HG03103 (cell line): Measurements from ENCODE around the gene TTC17.
"Not testable (repeated sequence)": the region's sequence is repeated elsewhere in the genome, so short reads cannot be mapped to it uniquely, and the experiment has no call there.

Experiments used
- ATAC-seq: cut with Tn5 transposase; IDR thresholded peaks from one replicate; pipeline ENCODE4 v1.9.1; 2021; ENCODE audit warnings: low read depth; ENCODE audit not compliant: unreplicated experiment

The TTC17 gene

GRCh38 chr11:43447151-43447550 is 88.4 kb downstream of the TTC17 start:
- ATAC-seq, result no peak

GRCh38 chr11:43458486-43458885 is 99.8 kb downstream of the TTC17 start:
- no peak for ATAC-seq

- no peak for ATAC-seq
These were observed 100.5 kb downstream of the TTC17 start for GRCh38 chr11:43459246-43459645.

- ATAC-seq, result no peak
These were observed 103.6 kb downstream of the TTC17 start for GRCh38 chr11:43462359-43462758.

DNA sequence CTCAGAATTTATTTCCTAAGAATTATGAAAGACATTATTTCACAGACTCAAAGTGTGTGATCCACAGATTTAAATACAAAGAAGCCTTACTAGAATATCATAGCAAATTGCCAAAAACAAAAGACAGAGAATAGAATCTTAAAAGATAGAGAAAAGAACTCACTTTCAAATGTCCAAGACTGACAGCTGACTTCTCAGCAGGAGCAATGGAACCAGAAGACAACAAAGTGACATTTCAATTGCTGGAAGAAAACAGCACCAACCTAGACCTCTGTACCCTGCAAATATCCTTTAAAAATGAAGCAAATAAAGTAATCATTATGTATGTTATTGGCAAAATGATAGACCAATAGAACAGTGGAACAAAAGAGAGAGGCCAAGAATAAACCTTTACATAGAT is 109.2 kb downstream of the TTC17 start:
- no peak for ATAC-seq

GRCh38 chr11:43477491-43477890 is 118.8 kb downstream of the TTC17 start:
- ATAC-seq, result not testable (repeated sequence)

- no peak for ATAC-seq
These were observed 127.4 kb downstream of the TTC17 start for GRCh38 chr11:43486141-43486540.

DNA sequence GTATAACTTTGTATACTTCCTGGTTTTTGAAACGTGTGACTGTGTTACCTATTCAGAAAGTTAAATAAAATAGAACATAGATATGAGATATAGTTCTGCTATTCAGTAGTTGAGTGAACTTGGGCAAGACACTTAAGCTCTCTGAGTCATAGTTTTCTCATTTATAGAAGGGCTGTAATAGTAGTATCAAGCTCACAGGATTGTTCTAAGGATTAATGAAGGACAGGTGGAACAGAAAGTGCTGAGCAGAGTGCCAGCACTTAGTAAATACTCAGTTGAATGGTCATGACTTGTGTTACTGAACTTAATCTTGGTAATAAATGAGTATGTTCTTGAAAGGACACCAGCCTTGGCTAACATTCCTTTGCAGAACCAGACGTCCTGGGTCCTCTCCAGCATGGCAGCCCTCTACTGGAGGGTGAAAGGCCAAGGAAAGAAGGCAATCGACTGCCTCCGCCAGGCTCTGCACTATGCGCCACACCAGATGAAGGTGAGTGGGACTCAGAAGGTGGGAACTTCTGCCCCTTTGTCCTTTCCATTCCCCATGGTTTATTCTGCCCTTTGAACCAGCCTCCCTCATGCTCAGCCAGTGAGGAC is 131.2 kb downstream of the TTC17 start:
- no peak for ATAC-seq

- ATAC-seq, result no peak
These were observed 134.0 kb downstream of the TTC17 start for GRCh38 chr11:43492701-43493100.

DNA sequence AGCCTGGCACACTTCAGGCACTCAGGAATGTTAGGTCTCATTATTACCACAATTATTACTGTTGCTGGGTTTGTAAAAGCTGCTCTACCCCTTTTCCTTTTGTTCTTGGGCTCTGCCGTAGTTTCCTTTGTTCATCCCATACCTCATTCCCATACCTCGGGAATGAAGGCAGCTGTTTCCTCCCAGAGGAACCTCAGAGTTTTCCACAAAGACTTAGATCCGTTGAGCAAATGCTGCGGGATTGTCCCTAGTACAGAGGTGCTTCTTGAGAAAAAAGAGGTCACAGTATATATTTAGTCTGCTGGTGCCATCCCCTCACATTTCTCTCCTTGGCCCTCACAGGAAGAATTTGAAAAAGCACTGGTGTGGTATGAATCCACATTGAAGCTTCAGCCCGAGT is 134.7 kb downstream of the TTC17 start:
- no peak for ATAC-seq

DNA sequence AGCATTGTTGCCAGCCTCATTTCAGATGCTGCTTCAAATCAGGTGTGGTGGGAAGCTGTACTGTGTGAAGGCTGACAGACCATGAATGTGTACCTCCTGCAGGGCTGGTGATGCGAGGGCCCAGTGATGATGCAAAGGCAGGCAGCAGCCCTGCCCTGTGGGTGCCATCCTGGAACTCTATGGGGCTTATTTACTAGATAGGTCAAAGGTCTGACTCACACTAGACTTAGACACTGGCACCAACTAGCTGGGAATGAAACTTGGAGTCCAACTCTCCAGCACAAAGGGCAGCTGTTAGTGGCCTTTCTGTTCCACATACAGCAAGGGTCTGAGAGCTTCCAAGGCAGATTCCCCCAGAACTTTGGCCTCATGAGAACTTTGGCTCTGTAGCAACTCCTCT is 138.4 kb downstream of the TTC17 start:
- ATAC-seq, result no peak

DNA sequence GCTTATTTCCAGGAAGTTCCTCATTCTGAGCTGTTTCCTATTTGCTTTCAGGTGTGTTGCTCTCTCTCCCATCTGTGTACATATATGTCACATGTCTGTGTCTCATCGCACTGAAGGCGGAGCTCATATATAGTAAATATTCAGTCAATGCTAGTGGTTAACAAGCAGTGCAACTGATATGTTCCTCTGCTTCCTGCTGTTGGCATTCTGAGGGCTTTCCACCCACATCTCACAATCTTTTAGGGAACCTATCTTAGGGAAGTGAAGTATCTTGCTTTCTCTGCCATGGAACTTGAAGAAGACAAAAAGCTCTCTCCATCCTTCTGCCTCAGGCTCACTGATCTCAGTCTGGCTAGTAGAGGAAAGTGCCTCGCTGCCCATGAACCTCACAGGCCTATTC is 139.8 kb downstream of the TTC17 start:
- ATAC-seq, result no peak

DNA sequence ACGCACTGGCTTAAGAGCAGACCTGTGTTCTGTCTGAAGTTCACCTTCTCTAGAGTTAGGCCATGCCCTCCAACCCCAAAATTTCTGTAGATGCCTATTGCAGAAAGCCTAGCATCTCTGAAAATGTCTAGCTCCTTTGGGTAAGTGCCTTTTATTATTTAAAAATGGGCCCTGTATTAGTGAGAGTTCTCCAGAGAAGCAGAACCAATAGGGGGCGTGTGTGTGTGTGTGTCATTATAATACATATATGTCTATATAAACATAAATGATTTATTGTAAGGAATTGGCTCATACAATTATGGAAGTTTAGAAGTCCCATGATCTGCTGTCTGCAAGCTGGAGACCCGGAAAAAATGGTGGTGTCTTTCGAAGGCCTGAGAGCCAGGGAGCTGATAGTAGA is 144.7 kb downstream of the TTC17 start:
- ATAC-seq, result no peak

DNA sequence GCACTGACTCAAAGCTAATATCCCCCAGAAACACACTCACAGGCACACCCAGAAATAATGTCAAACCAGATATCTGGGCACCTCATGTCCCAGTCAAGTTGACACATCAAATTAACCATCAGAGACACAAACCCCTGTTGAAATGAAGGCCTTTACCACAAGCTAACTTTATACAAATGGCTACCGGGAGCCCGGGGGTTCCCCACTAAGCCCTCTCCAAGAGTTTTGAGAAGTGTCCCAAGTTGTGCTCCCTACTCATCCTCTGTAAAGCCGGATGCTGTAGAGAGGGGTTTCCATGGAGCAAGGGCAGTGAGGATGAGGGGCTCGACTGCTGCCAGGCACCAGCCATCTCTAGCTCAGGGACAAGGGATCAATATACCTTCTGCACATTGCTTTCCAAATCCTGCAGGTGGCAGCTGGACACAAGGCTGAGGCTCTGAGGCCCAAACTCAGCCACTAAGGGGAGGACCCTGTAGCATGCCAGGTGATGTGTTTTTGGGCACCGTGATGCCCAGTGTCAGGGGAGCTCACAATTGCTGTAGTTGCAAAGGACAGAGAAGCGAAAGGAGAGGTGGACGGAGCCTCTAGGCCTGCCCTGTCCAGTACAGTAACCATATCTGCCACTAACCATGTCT is 145.7 kb downstream of the TTC17 start:
- ATAC-seq, result no peak

DNA sequence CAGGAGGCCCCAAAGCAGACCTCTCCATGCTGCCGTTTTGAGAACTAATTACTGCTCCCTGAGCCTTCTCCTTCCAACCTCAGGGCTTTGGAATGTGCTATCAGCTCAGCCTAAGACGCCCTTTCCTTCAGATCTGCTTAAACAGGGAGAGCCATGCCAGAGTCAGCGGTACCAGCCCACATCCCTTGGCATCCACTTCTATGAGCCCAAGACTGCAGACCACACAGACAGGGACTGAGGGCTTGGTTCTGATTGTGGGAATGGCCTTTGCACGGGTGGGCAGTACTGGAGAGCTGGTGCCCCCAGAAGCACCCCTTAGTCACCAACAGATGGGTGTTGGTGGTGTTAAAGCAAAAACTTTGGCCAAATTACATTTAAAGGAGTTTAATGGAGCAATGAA is 146.5 kb downstream of the TTC17 start:
- no peak for ATAC-seq

GRCh38 chr11:43507171-43507570 is 148.5 kb downstream of the TTC17 start:
- no peak for ATAC-seq

DNA sequence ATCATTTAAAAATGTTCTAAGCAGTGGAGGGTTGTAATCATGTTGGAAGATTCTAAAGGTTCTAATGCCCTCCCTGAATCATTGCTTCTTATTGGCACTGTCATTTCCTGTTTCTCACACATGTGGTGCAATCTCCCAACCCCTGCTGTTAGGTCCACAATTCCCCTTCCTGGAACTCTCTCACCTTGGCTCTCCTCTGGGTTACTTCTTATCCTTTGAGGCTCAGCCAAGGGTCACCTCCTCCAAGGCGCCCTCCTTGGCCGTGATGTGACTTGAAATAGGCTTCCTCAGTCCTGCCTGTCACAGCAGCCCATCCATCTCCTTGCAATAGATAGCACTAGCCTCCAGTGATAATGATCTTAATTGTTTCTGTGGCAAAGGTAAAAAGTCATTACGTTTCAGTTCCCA is 149.8 kb downstream of the TTC17 start:
- no peak for ATAC-seq

DNA sequence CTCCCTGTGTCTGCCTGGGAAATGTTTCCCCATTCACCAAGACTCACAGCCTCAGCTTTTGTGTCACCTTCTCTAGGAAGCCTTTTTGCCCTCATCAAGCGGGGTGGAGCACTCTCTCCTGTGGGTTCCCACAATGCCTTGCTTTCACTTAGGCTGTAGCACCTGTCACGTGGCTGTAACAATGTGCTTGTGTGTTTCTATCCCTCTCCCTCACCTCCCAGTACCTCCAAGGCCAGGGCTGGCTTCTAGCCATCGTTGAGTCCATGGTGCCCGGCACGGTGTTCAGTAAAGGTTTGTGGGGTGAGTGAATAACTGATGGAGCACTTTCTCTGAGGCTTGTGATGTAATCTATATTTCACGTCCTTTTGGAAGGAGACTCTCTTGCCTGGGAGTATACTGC is 153.2 kb downstream of the TTC17 start:
- no peak for ATAC-seq

- peak; percentile 51 for ATAC-seq
These were observed 156.4 kb downstream of the TTC17 start for GRCh38 chr11:43515090-43515489.

DNA sequence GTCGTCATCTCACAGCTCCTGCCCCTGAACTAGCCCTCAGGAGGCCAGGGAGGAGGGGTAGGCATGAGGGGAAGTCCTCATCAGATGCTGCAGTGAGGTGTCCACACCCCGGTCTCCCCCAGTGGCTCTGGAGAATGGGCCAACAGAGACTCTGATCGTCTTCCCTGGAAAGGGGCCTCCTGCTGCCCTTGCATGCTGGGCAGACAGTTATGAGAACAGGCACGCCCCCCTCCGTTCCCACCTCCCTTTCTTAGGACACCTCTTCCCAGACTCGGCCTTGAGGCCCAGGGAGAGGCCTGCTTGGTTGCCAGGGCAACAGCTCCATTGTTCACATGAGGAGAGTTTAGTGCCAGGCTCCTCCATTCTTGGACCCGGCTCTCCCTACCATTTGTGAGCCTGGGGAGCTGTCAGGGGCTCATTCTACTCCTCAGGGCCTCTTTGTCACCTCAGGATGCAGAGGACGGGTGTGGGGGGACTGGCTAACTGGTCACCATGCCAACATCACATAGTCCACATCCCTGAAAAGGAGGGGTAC is 157.7 kb downstream of the TTC17 start:
- no peak for ATAC-seq

GRCh38 chr11:43517518-43517917 is 158.8 kb downstream of the TTC17 start:
- ATAC-seq, result no peak

GRCh38 chr11:43518408-43519160 is 159.9 kb downstream of the TTC17 start:
- no peak for ATAC-seq
